ENCODE measurements around the gene RAB25. TPM values are rescaled to one million over a fixed set of nuclear protein-coding genes. Genes with fewer than 3 reads are reported as not detected.

Gene RAB25
- total RNA-seq, 1 donor from 2014 or later = not detected

DNA sequence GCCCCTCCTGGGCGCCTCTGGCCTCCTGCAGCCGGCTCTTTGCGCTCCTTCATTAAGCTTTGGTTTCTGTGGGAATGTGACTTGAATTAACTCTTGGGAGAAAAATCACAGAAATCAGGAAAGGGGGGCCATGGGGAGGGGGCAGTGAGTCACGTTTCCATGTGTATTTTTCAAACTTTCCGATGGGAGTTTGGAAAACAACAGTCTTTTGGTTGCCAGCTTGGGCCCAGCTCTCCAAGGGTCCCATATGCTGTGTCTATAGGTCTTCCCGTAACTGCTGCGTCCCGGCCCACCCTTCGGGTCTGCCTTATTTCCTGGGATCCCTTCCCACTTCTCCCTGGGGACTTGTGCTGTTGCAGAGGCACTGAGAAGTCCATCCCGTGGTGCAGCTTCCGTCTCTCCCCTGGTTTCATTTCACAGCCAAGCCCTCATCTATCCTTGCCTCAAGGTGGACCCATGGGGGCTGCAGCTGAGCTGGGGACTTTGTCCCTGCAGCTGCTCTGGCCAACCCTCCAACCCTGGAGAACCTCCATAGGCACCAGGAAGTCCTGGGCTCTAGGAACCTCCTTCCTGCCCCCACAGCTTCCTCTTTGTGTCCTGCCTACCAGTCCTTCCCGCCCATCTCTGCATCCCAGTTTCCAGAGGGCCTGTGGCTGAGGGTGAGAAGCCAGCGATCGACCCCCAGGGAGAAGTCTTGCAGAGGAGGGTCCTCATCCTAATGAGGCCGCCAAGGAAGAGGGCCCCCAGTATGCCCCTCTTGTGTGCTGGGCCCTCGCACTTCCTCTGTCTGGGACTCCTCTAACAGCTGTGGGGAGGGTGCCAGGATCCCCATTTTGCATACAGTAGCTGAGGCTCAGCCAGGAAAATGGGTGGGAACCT, 41.9 kb downstream of the RAB25 start:
- Mint-ChIP-seq H3K27me3 (ENCODE audit: unreplicated experiment) (peaks cover 6% of the 10 kb centered on the region), H3K4me3 (ENCODE audit: unreplicated experiment) (no peak overlapping the region), H3K36me3 (ENCODE audit: unreplicated experiment) (no peaks in the 10 kb centered on the region), H3K9me3 (ENCODE audit: unreplicated experiment) (peaks cover 12% of the 10 kb centered on the region), H3K4me1 (ENCODE audit: low read depth, unreplicated experiment) (peaks cover 29% of the 10 kb centered on the region), H3K27ac (ENCODE audit: unreplicated experiment) (no peak overlapping the region)
- TF ChIP-seq, protein P1, sequence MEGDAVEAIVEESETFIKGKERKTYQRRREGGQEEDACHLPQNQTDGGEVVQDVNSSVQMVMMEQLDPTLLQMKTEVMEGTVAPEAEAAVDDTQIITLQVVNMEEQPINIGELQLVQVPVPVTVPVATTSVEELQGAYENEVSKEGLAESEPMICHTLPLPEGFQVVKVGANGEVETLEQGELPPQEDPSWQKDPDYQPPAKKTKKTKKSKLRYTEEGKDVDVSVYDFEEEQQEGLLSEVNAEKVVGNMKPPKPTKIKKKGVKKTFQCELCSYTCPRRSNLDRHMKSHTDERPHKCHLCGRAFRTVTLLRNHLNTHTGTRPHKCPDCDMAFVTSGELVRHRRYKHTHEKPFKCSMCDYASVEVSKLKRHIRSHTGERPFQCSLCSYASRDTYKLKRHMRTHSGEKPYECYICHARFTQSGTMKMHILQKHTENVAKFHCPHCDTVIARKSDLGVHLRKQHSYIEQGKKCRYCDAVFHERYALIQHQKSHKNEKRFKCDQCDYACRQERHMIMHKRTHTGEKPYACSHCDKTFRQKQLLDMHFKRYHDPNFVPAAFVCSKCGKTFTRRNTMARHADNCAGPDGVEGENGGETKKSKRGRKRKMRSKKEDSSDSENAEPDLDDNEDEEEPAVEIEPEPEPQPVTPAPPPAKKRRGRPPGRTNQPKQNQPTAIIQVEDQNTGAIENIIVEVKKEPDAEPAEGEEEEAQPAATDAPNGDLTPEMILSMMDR (IDR thresholded peaks at IDR 0.05; ENCODE audit: partially characterized antibody, unreplicated experiment) = no peak
- no peak for DNase-seq

DNA sequence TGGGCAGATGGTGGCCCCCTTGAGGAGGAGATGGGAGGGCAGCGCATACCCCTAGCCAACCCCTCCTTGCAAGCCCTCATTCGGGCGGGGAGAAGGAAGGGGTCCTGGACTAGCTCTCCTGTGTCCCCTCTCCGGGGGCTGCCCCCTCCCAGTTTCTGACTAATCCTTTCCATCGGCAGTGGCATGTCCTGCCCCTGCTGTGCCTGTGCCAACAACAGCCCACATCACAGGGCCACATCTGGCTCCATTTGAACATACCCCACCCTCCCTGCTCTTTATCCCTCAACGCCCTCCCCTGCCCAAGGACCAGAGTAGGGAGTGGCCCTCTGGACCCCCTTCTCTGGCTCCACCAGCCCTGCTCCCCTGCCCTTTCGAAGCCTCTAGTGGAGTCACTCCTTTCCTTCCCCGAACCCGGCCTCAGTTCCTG, 42.6 kb downstream of the RAB25 start:
- Mint-ChIP-seq H3K9me3 (ENCODE audit: unreplicated experiment) (peaks cover 7% of the 10 kb centered on the region), H3K27ac (ENCODE audit: unreplicated experiment) (no peak overlapping the region), H3K27me3 (ENCODE audit: unreplicated experiment) (peaks cover 6% of the 10 kb centered on the region), H3K4me1 (ENCODE audit: low read depth, unreplicated experiment) (peaks cover 22% of the 10 kb centered on the region), H3K36me3 (ENCODE audit: unreplicated experiment) (no peaks in the 10 kb centered on the region), H3K4me3 (ENCODE audit: unreplicated experiment) (peak overlapping the region; percentile 59)
- TF ChIP-seq, protein P1 (IDR thresholded peaks at IDR 0.05; ENCODE audit: partially characterized antibody, unreplicated experiment) = no peak
- DNase-seq = no peak

DNA sequence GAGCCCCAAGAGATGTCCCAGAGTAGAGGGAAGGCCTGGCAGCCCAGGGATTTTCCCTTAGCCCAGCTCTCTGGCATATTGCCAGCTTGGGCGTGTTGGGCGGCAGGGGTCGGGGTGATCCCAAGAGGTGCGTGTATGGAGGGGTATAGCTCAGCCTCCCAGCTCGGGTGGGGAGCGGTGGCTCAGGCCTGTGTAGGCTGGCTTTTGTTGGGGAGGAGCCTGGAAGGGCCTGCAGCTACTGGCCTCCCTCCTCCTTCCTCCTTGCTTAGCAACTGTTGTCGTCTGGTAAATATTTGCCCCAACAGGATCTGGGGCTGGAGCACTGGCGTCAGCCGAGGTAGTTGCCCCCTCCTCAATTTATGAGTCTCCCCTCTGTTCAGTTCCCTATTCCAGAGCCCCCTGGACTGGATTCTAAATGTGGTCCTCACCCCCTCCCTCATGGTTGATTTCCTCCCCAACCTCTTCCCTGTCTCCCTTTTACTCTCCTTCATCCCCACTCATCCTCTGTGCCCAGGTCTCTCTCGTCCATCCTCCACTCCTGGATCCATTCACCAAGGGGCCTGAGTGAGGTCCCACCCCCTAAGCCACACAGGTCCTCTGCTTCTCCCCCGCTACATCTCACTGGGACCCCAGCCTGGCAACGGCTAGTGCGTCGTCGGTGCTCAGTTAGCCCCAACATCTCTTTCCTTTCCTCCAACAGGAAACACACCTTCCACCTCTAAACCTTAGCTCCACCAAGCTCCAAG, 43.3 kb downstream of the RAB25 start:
- Mint-ChIP-seq H3K36me3 (ENCODE audit: unreplicated experiment) (no peaks in the 10 kb centered on the region), H3K4me1 (ENCODE audit: low read depth, unreplicated experiment) (peaks cover 21% of the 10 kb centered on the region), H3K27me3 (ENCODE audit: unreplicated experiment) (peaks cover 7% of the 10 kb centered on the region), H3K9me3 (ENCODE audit: unreplicated experiment) (peaks cover 6% of the 10 kb centered on the region), H3K27ac (ENCODE audit: unreplicated experiment) (no peak overlapping the region), H3K4me3 (ENCODE audit: unreplicated experiment) (peak overlapping the region; percentile 59)
- DNase-seq = no peak
- TF ChIP-seq, protein P1 (IDR thresholded peaks at IDR 0.05; ENCODE audit: partially characterized antibody, unreplicated experiment) = no peak

DNA sequence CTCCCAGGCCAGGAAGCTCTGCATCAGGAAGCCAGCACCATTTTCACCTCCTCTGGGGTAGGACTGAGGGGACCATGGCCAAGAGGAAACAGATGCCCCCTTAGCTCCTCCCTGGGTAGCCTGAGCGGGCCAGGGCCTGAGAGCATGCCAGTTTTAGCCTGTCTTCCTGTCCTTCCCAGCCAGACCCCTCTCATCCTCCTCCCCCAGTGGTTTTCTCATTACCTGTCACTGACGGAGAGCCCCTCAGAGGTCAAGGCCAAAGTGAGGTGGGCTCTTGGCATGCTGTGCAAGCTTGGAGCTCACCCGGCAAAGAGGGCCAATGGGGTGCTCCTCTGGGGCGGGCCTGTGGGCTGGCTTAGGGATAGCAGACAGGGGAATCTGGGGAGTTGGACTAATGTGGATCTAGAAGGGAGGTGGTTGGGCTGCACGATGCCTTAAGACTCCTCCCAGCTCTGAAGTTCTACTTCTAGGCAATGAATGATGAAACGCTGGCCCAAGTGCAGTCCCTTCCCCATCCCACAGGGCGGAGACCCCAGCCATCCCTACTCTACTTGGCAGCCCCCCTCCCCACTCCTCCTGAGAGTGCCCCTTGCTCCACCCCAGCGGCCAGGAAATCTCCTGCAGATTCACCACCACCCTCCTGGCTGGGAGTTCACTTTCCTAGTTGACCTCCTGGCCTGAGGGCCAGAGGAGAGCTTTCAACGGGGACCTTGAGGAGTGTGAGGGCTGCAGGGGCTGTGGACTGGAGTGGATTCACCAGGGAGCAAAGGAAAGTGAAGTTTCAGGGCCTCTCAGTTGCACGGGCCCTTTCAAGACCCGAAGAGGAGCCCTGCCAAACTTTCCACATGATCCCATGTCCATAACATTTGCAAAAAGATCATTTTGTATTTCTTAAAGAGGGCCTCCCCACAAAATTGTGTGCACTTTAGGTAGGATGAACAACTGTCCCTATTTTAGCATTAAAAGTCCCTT, 44.2 kb downstream of the RAB25 start:
- no peak for DNase-seq
- Mint-ChIP-seq H3K4me3 (ENCODE audit: unreplicated experiment) (peak overlapping the region; percentile 74), H3K27ac (ENCODE audit: unreplicated experiment) (no peak overlapping the region), H3K9me3 (ENCODE audit: unreplicated experiment) (peaks cover 8% of the 10 kb centered on the region), H3K4me1 (ENCODE audit: low read depth, unreplicated experiment) (peaks cover 21% of the 10 kb centered on the region), H3K36me3 (ENCODE audit: unreplicated experiment) (no peaks in the 10 kb centered on the region), H3K27me3 (ENCODE audit: unreplicated experiment) (peaks cover 5% of the 10 kb centered on the region)
- TF ChIP-seq, protein P1 (IDR thresholded peaks at IDR 0.05; ENCODE audit: partially characterized antibody, unreplicated experiment) = no peak
